Uterus (tissue), 4 donors: ENCODE results near the gene MRPL18. TPM values are rescaled to one million over a fixed set of nuclear protein-coding genes. Genes with fewer than 3 reads are reported as not detected.
"Not testable (repeated sequence)": the region's sequence is repeated elsewhere in the genome, so short reads cannot be mapped to it uniquely, and the experiment has no call there.

Experiments
- DNase-seq, 2 donors: peaks; one replicate each; pipeline ENCODE4 v3.0.0-alpha.2; 2019 to 2020
- H3K27ac ChIP-seq, 2 donors: fragments of 200-600 bp; sonication (generic); 1 replicate in 1 of 2; 2 replicates in 1 of 2; pipeline ENCODE4 v1.5.1; 2016 to 2018
- H3K27me3 ChIP-seq, 2 donors: fragments of 200-600 bp; sonication (generic); one replicate each; pipeline ENCODE4 v1.5.1; 2018 to 2019; ENCODE audit warnings: control low read depth in 1 of 2
- H3K36me3 ChIP-seq, 2 donors: fragments of 200-600 bp; sonication (generic); one replicate each; pipeline ENCODE4 v1.5.1; 2019; ENCODE audit warnings: control low read depth in 1 of 2
- H3K4me1 ChIP-seq, 2 donors: fragments of 200-600 bp; sonication (generic); one replicate each; pipeline ENCODE4 v1.5.1; 2018 to 2019; ENCODE audit warnings: control low read depth in 1 of 2
- H3K4me3 ChIP-seq, 2 donors: fragments of 200-600 bp; sonication (generic); 1 replicate in 1 of 2; 2 replicates in 1 of 2; pipeline ENCODE4 v1.5.1; 2018 to 2019; ENCODE audit warnings: mild to moderate bottlenecking in 1 of 2
- H3K9me3 ChIP-seq, 2 donors: fragments of 200-600 bp; sonication (generic); one replicate each; pipeline ENCODE4 v1.5.1; 2019; ENCODE audit warnings: control low read depth in 1 of 2
- CTCF ChIP-seq, 4 experiments: fragments of 200-600 bp in 2 of 4; fragments of 450-650 bp in 2 of 4; sonication (generic) in 2 of 4; IDR thresholded peaks; one replicate each; pipeline ENCODE4 v1.5.1; 2016 to 2019; ENCODE audit warnings: antibody characterized with exemption in 4 of 4, mild to moderate bottlenecking in 2 of 4, moderate library complexity in 1 of 4
- POLR2A ChIP-seq, 2 donors: fragments of 450-650 bp; IDR thresholded peaks; one replicate each; pipeline ENCODE4 v1.6.1; 2016; ENCODE audit warnings: antibody characterized with exemption in 2 of 2, mild to moderate bottlenecking in 1 of 2, moderate library complexity in 1 of 2
- intact Hi-C: fragments of 100-400 bp; cut with DNase I; formaldehyde crosslinking; loops from one replicate; pipeline ENCODE4 v1.15.1; 2023; ENCODE audit warnings: low total_unique reads
- total RNA-seq, 4 donors: library from RNA; depleted of rRNA in 3 of 4; stranded (reverse); fragments of >200 nt in 3 of 4; gene quantifications; one replicate each; pipeline versions ENCODE4 v1.1.0 to v1.2.4, GENCODE V29; 2014 to 2023
- donor health status: DM: yes; HTN: yes; CAD: no.

MRPL18 gene
- total RNA-seq, 4 donors from 2014 or later: 23.5 to 66.0 (median 46.8) TPM

GRCh38 chr6:159823953-159824352 is 33.7 kb downstream of the MRPL18 start:
- no peak for DNase-seq
- no peaks in the 10 kb centered on the region for H3K4me1 ChIP-seq
- H3K9me3 ChIP-seq: no peaks in the 10 kb centered on the region
- no peak for TF ChIP-seq POLR2A (IDR thresholded peaks at IDR 0.05)
- no peak for TF ChIP-seq CTCF (IDR thresholded peaks at IDR 0.05)
- intact Hi-C loops: no loop called here
- no peaks in the 10 kb centered on the region for H3K36me3 ChIP-seq
- H3K27me3 ChIP-seq: no peaks in the 10 kb centered on the region
- no peak overlapping the region for H3K4me3 ChIP-seq
- H3K27ac ChIP-seq: no peak overlapping the region

- H3K9me3 ChIP-seq, intact Hi-C loops: not testable (repeated sequence)
Observed at GRCh38 chr6:159824690-159825089, 34.4 kb downstream of the MRPL18 start.

GRCh38 chr6:159826004-159826403 is 35.7 kb downstream of the MRPL18 start:
- TF ChIP-seq POLR2A (IDR thresholded peaks at IDR 0.05) (no peak), CTCF (IDR thresholded peaks at IDR 0.05) (no peak)
- intact Hi-C loops: no loop called here
- Histone ChIP-seq H3K36me3 (no peaks in the 10 kb centered on the region), H3K27me3 (no peaks in the 10 kb centered on the region), H3K4me1 (no peaks in the 10 kb centered on the region), H3K9me3 (no peaks in the 10 kb centered on the region), H3K27ac (no peak overlapping the region), H3K4me3 (no peak overlapping the region)
- DNase-seq: no peak

More at GRCh38 chr6:159824690-159825089, 34.4 kb downstream of the MRPL18 start:
- not testable (repeated sequence) for H3K27me3 ChIP-seq, H3K4me1 ChIP-seq, DNase-seq, H3K27ac ChIP-seq, H3K4me3 ChIP-seq, H3K36me3 ChIP-seq

GRCh38 chr6:159826968-159827647 is 36.8 kb downstream of the MRPL18 start:
- Histone ChIP-seq H3K27ac (peak overlapping the region in 1 of 2 donors; percentile 50), H3K9me3 (no peaks in the 10 kb centered on the region), H3K4me3 (no peak overlapping the region), H3K27me3 (no peaks in the 10 kb centered on the region), H3K4me1 (no peaks in the 10 kb centered on the region), H3K36me3 (no peaks in the 10 kb centered on the region)
- TF ChIP-seq CTCF (IDR thresholded peaks at IDR 0.05) (no peak), POLR2A (IDR thresholded peaks at IDR 0.05) (no peak)
- no peak for DNase-seq
- intact Hi-C loops: no loop called here

GRCh38 chr6:159828074-159828473 is 37.8 kb downstream of the MRPL18 start:
- H3K27ac ChIP-seq: peak overlapping the region; percentile 9 to 50
- H3K36me3 ChIP-seq: no peaks in the 10 kb centered on the region
- no peaks in the 10 kb centered on the region for H3K4me1 ChIP-seq
- DNase-seq: peak; percentile 41 to 48
- intact Hi-C loops: no loop called here
- TF ChIP-seq POLR2A (IDR thresholded peaks at IDR 0.05) (no peak), CTCF (IDR thresholded peaks at IDR 0.05) (no peak)
- H3K4me3 ChIP-seq: no peak overlapping the region
- no peaks in the 10 kb centered on the region for H3K27me3 ChIP-seq
- no peaks in the 10 kb centered on the region for H3K9me3 ChIP-seq
